Activated naive CD4-positive, alpha-beta T cell treated with anti-CD3 and anti-CD28 coated beads, Interleukin-2, amount 50 U/mL, for 24 hours (primary cell): Measurements from ENCODE around the gene WDR45B.
A peak's percentile ranks its signal among the peaks of the same experiment; 100 is the strongest.

ENCODE experiments used
- H3K27ac Mint-ChIP-seq: one replicate; pipeline ENCODE4 v1.8.0; 2021; ENCODE audit warnings: mild to moderate bottlenecking, mixed read lengths
- H3K27me3 Mint-ChIP-seq: one replicate; pipeline ENCODE4 v1.8.0; 2021; ENCODE audit warnings: mixed read lengths
- H3K36me3 Mint-ChIP-seq: one replicate; pipeline ENCODE4 v1.8.0; 2021; ENCODE audit warnings: mixed read lengths
- H3K4me1 Mint-ChIP-seq: one replicate; pipeline ENCODE4 v1.8.0; 2021; ENCODE audit warnings: mixed read lengths
- H3K4me3 Mint-ChIP-seq: one replicate; pipeline ENCODE4 v1.8.0; 2021; ENCODE audit warnings: mild to moderate bottlenecking, mixed read lengths
- H3K9me3 Mint-ChIP-seq: one replicate; pipeline ENCODE4 v1.8.0; 2021; ENCODE audit warnings: mixed read lengths

Gene WDR45B

GRCh38 chr17:82631544-82631943 is 16.7 kb downstream of the WDR45B start:
- Mint-ChIP-seq H3K4me3 (no peak overlapping the region), H3K27ac (no peak overlapping the region), H3K9me3 (no peaks in the 10 kb centered on the region), H3K27me3 (no peaks in the 10 kb centered on the region), H3K4me1 (peaks cover 27% of the 10 kb centered on the region), H3K36me3 (peaks cover 16% of the 10 kb centered on the region)

GRCh38 chr17:82630212-82630611 is 18.0 kb downstream of the WDR45B start:
- peaks cover 23% of the 10 kb centered on the region for H3K4me1 Mint-ChIP-seq

GRCh38 chr17:82629748-82630147 is 18.5 kb downstream of the WDR45B start:
- H3K4me3 Mint-ChIP-seq, result no peak overlapping the region
- no peaks in the 10 kb centered on the region for H3K9me3 Mint-ChIP-seq
- no peaks in the 10 kb centered on the region for H3K27me3 Mint-ChIP-seq
- H3K27ac Mint-ChIP-seq, result no peak overlapping the region
- peaks cover 18% of the 10 kb centered on the region for H3K4me1 Mint-ChIP-seq
- H3K36me3 Mint-ChIP-seq, result peaks cover 15% of the 10 kb centered on the region

More at GRCh38 chr17:82630212-82630611, 18.0 kb downstream of the WDR45B start:
- H3K27ac Mint-ChIP-seq, result no peak overlapping the region
- no peak overlapping the region for H3K4me3 Mint-ChIP-seq
- H3K9me3 Mint-ChIP-seq, result no peaks in the 10 kb centered on the region
- H3K27me3 Mint-ChIP-seq, result no peaks in the 10 kb centered on the region
- peaks cover 16% of the 10 kb centered on the region for H3K36me3 Mint-ChIP-seq

GRCh38 chr17:82627405-82627804 is 20.8 kb downstream of the WDR45B start:
- no peaks in the 10 kb centered on the region for H3K9me3 Mint-ChIP-seq
- no peak overlapping the region for H3K4me3 Mint-ChIP-seq
- no peaks in the 10 kb centered on the region for H3K27me3 Mint-ChIP-seq
- H3K36me3 Mint-ChIP-seq, result peaks cover 16% of the 10 kb centered on the region
- peaks cover 5% of the 10 kb centered on the region for H3K4me1 Mint-ChIP-seq
- no peak overlapping the region for H3K27ac Mint-ChIP-seq

GRCh38 chr17:82623707-82624106 is 24.5 kb downstream of the WDR45B start:
- Mint-ChIP-seq H3K36me3 (peaks cover 13% of the 10 kb centered on the region), H3K4me1 (no peaks in the 10 kb centered on the region), H3K27me3 (no peaks in the 10 kb centered on the region), H3K4me3 (no peak overlapping the region), H3K9me3 (no peaks in the 10 kb centered on the region), H3K27ac (no peak overlapping the region)

- H3K4me3 Mint-ChIP-seq, result no peak overlapping the region
- H3K9me3 Mint-ChIP-seq, result no peaks in the 10 kb centered on the region
- H3K27ac Mint-ChIP-seq, result no peak overlapping the region
- H3K27me3 Mint-ChIP-seq, result no peaks in the 10 kb centered on the region
- peaks cover 10% of the 10 kb centered on the region for H3K36me3 Mint-ChIP-seq
- H3K4me1 Mint-ChIP-seq, result no peaks in the 10 kb centered on the region
Measured at GRCh38 chr17:82619641-82620040, 28.6 kb downstream of the WDR45B start.

- Mint-ChIP-seq H3K9me3 (no peaks in the 10 kb centered on the region), H3K27ac (no peak overlapping the region), H3K4me3 (no peak overlapping the region), H3K4me1 (no peaks in the 10 kb centered on the region), H3K27me3 (no peaks in the 10 kb centered on the region), H3K36me3 (peaks cover 12% of the 10 kb centered on the region)
Measured at GRCh38 chr17:82619211-82619610, 29.0 kb downstream of the WDR45B start.

GRCh38 chr17:82616021-82616711 is 32.1 kb downstream of the WDR45B start:
- Mint-ChIP-seq H3K4me3 (no peak overlapping the region), H3K4me1 (no peaks in the 10 kb centered on the region), H3K27ac (no peak overlapping the region), H3K9me3 (no peaks in the 10 kb centered on the region), H3K27me3 (no peaks in the 10 kb centered on the region), H3K36me3 (peaks cover 12% of the 10 kb centered on the region)

- Mint-ChIP-seq H3K4me3 (no peak overlapping the region), H3K36me3 (peaks cover 12% of the 10 kb centered on the region), H3K9me3 (no peaks in the 10 kb centered on the region), H3K27ac (no peak overlapping the region), H3K4me1 (no peaks in the 10 kb centered on the region), H3K27me3 (no peaks in the 10 kb centered on the region)
Measured at GRCh38 chr17:82615084-82616020, 32.9 kb downstream of the WDR45B start.

GRCh38 chr17:82614095-82614631 is 34.1 kb downstream of the WDR45B start:
- Mint-ChIP-seq H3K27ac (no peak overlapping the region), H3K27me3 (no peaks in the 10 kb centered on the region), H3K4me3 (no peak overlapping the region), H3K9me3 (no peaks in the 10 kb centered on the region), H3K4me1 (no peaks in the 10 kb centered on the region), H3K36me3 (peaks cover 17% of the 10 kb centered on the region)

- Mint-ChIP-seq H3K4me1 (no peaks in the 10 kb centered on the region), H3K4me3 (no peak overlapping the region), H3K27me3 (no peaks in the 10 kb centered on the region), H3K27ac (no peak overlapping the region), H3K9me3 (no peaks in the 10 kb centered on the region), H3K36me3 (peaks cover 16% of the 10 kb centered on the region)
Measured at GRCh38 chr17:82613283-82614094, 34.8 kb downstream of the WDR45B start.

- Mint-ChIP-seq H3K27ac (no peak overlapping the region), H3K4me3 (no peak overlapping the region), H3K36me3 (peaks cover 13% of the 10 kb centered on the region), H3K9me3 (no peaks in the 10 kb centered on the region), H3K4me1 (no peaks in the 10 kb centered on the region), H3K27me3 (no peaks in the 10 kb centered on the region)
Measured at GRCh38 chr17:82611140-82612058, 36.8 kb downstream of the WDR45B start.

- H3K27me3 Mint-ChIP-seq, result no peaks in the 10 kb centered on the region
- no peaks in the 10 kb centered on the region for H3K4me1 Mint-ChIP-seq
- H3K4me3 Mint-ChIP-seq, result no peak overlapping the region
- H3K9me3 Mint-ChIP-seq, result no peaks in the 10 kb centered on the region
- peaks cover 13% of the 10 kb centered on the region for H3K36me3 Mint-ChIP-seq
- no peak overlapping the region for H3K27ac Mint-ChIP-seq
Measured at GRCh38 chr17:82609655-82610054, 38.6 kb downstream of the WDR45B start.

GRCh38 chr17:82608816-82609215 is 39.4 kb downstream of the WDR45B start:
- Mint-ChIP-seq H3K9me3 (no peaks in the 10 kb centered on the region), H3K36me3 (peaks cover 11% of the 10 kb centered on the region), H3K4me1 (no peaks in the 10 kb centered on the region), H3K27me3 (no peaks in the 10 kb centered on the region), H3K27ac (peak overlapping the region; percentile 46), H3K4me3 (no peak overlapping the region)
